Fibroblast of villous mesenchyme (primary cell): ENCODE measurements around the gene DENND6B. TPM values are rescaled to one million over a fixed set of nuclear protein-coding genes. Genes with fewer than 3 reads are reported as not detected.

Source experiments
- DNase-seq: peaks from one replicate; pipeline ENCODE4 v3.0.0-alpha.2; 2010; ENCODE audit warnings: low read depth
- H3K4me3 ChIP-seq: 2 replicates; pipeline ENCODE4 v1.5.1; 2011; ENCODE audit warnings: low read depth, mild to moderate bottlenecking, low read length
- total RNA-seq: library from RNA; depleted of rRNA; stranded (reverse); fragments of >200 nt; gene quantifications from 2 replicates; pipeline ENCODE4 v1.2.3, GENCODE V29; 2012
- TF ChIP-seq, protein P1 (sequence below): IDR thresholded peaks from 2 replicates; pipeline ENCODE4 v1.5.1; 2012; ENCODE audit warnings: low read depth, mild to moderate bottlenecking, low read length; ENCODE audit not compliant: insufficient read depth

The DENND6B gene
- total RNA-seq, 1 donor, result 2.6 TPM

GRCh38 chr22:50260434-50260800 is 66.4 kb downstream of the DENND6B start:
- TF ChIP-seq, protein P1, sequence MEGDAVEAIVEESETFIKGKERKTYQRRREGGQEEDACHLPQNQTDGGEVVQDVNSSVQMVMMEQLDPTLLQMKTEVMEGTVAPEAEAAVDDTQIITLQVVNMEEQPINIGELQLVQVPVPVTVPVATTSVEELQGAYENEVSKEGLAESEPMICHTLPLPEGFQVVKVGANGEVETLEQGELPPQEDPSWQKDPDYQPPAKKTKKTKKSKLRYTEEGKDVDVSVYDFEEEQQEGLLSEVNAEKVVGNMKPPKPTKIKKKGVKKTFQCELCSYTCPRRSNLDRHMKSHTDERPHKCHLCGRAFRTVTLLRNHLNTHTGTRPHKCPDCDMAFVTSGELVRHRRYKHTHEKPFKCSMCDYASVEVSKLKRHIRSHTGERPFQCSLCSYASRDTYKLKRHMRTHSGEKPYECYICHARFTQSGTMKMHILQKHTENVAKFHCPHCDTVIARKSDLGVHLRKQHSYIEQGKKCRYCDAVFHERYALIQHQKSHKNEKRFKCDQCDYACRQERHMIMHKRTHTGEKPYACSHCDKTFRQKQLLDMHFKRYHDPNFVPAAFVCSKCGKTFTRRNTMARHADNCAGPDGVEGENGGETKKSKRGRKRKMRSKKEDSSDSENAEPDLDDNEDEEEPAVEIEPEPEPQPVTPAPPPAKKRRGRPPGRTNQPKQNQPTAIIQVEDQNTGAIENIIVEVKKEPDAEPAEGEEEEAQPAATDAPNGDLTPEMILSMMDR, result no peak
- H3K4me3 ChIP-seq, result peak overlapping the region; percentile 70
- DNase-seq, result no peak

DNA sequence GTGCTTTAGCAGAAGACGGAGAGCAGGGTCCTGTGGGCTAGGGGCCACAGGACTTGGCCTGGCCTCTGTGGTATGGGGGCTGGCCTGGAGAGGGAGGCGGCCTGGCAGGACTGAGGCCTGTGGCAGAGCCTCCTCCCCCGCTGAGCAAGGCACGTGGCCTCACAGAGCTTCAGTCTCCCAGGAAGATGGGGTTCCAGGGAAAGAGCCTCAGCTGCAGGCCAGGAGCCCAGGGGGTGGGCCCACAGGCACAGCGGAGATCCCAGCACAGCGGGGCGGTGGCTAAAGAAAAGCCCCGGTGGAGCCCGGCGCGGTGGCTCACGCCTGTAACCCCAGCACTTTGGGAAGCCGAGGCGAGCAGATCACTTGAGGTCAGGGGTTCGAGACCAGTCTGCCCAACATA is 67.5 kb downstream of the DENND6B start:
- no peak overlapping the region for H3K4me3 ChIP-seq
- TF ChIP-seq, protein P1, result no peak
- no peak for DNase-seq

Other genes with a start within 250 kb of the DENND6B start
- under 0.01 TPM in 2 replicates for gene MLC1, start 241.6 kb downstream of the DENND6B start, total RNA-seq
- 9.7 and 10.8 TPM in 2 replicates for gene MOV10L1, start 237.0 kb downstream of the DENND6B start, total RNA-seq
- gene PANX2, start 156.3 kb downstream of the DENND6B start, total RNA-seq, result 0.32 and 0.43 TPM in 2 replicates
- gene TRABD, start 141.1 kb downstream of the DENND6B start, total RNA-seq, result 21.6 and 27.4 TPM in 2 replicates
- gene SELENOO, start 126.0 kb downstream of the DENND6B start, total RNA-seq, result 18.0 and 20.7 TPM in 2 replicates
- gene TUBGCP6, start 82.0 kb downstream of the DENND6B start, total RNA-seq, result 25.4 and 32.4 TPM in 2 replicates
- gene HDAC10, start 75.7 kb downstream of the DENND6B start, total RNA-seq, result 18.7 and 19.4 TPM in 2 replicates
- gene MAPK12, start 65.3 kb downstream of the DENND6B start, total RNA-seq, result 39.3 and 42.7 TPM in 2 replicates
- 6.5 and 6.8 TPM in 2 replicates for gene MAPK11, start 56.6 kb downstream of the DENND6B start, total RNA-seq
- gene PLXNB2, start 19.4 kb downstream of the DENND6B start, total RNA-seq, result 148 and 168 TPM in 2 replicates
- 54.0 and 62.2 TPM in 2 replicates for gene PPP6R2, start 16.3 kb upstream of the DENND6B start, total RNA-seq
- 75.1 and 82.8 TPM in 2 replicates for gene SBF1, start 148.0 kb upstream of the DENND6B start, total RNA-seq
- 2.6 and 5.8 TPM in 2 replicates for gene ADM2, start 154.5 kb upstream of the DENND6B start, total RNA-seq
- 0.32 TPM in 1 of 2 replicates, not detected in the other for gene MIOX, start 159.8 kb upstream of the DENND6B start, total RNA-seq
- gene LMF2, start 180.7 kb upstream of the DENND6B start, total RNA-seq, result 50.1 and 52.5 TPM in 2 replicates
- 27.2 and 35.4 TPM in 2 replicates for gene NCAPH2, start 181.2 kb upstream of the DENND6B start, total RNA-seq
- gene SCO2, start 198.6 kb upstream of the DENND6B start, total RNA-seq, result 2.6 TPM in 2 replicates
- gene TYMP, start 203.0 kb upstream of the DENND6B start, total RNA-seq, result 16.0 and 21.6 TPM in 2 replicates
- gene KLHDC7B, start 218.9 kb upstream of the DENND6B start, total RNA-seq, result 0.32 TPM in 1 of 2 replicates, not detected in the other
- gene SYCE3, start 235.9 kb upstream of the DENND6B start, total RNA-seq, result not detected in 2 replicates